Loucy (cell line): ENCODE measurements around the gene FHOD1.
A peak's percentile ranks its signal among the peaks of the same experiment; 100 is the strongest.

Source experiments
- H2AFZ ChIP-seq: fragments of 200-600 bp; sonication (generic); 2 replicates; pipeline ENCODE4 v1.6.0; 2016; ENCODE audit warnings: antibody characterized with exemption, mild to moderate bottlenecking, low read length, moderate library complexity
- H3F3A ChIP-seq: fragments of 200-600 bp; 2 replicates; pipeline ENCODE4 v1.6.0; 2016; ENCODE audit warnings: antibody characterized with exemption, low read depth, mild to moderate bottlenecking
- H3K27me3 ChIP-seq: fragments of 200-600 bp; sonication (generic); 2 replicates; pipeline ENCODE4 v1.6.1; 2014; ENCODE audit warnings: low read length, mild to moderate bottlenecking; ENCODE audit not compliant: insufficient read depth, poor library complexity, severe bottlenecking
- H3K36me3 ChIP-seq: fragments of 200-600 bp; sonication (generic); 2 replicates; pipeline ENCODE4 v1.6.1; 2016; ENCODE audit warnings: low read length; ENCODE audit not compliant: insufficient read depth
- H3K4me1 ChIP-seq: fragments of 200-600 bp; sonication (generic); 2 replicates; pipeline ENCODE4 v1.5.1; 2014; ENCODE audit warnings: low read length, mild to moderate bottlenecking; ENCODE audit not compliant: insufficient read depth, poor library complexity, severe bottlenecking
- H3K4me2 ChIP-seq: fragments of 200-600 bp; sonication (generic); 2 replicates; pipeline ENCODE4 v1.6.0; 2014; ENCODE audit warnings: antibody characterized with exemption, low read length, low read depth, mild to moderate bottlenecking; ENCODE audit not compliant: poor library complexity, severe bottlenecking
- H3K4me3 ChIP-seq: fragments of 200-600 bp; sonication (generic); 2 replicates; pipeline ENCODE4 v1.5.1; 2014; ENCODE audit warnings: low read length, mild to moderate bottlenecking, mixed read lengths; ENCODE audit not compliant: poor library complexity, severe bottlenecking
- H3K79me2 ChIP-seq: fragments of 200-600 bp; sonication (generic); 2 replicates; pipeline ENCODE4 v1.6.1; 2014; ENCODE audit warnings: low read length; ENCODE audit not compliant: insufficient read depth
- H3K9ac ChIP-seq: fragments of 200-600 bp; sonication (generic); 2 replicates; pipeline ENCODE4 v1.6.0; 2014; ENCODE audit warnings: mild to moderate bottlenecking, low read depth, low read length, moderate library complexity; ENCODE audit not compliant: poor library complexity, severe bottlenecking
- H3K9me2 ChIP-seq: fragments of 200-600 bp; sonication (generic); replicated peaks from 2 replicates; pipeline ENCODE4 v1.6.1; 2016; ENCODE audit warnings: low read depth, low read length, mixed read lengths
- H3K9me3 ChIP-seq: fragments of 200-600 bp; sonication (generic); 2 replicates; pipeline ENCODE4 v1.6.1; 2014; ENCODE audit warnings: mild to moderate bottlenecking, antibody characterized with exemption, low read length, low read depth; ENCODE audit not compliant: insufficient read depth
- H4K20me1 ChIP-seq: fragments of 200-600 bp; sonication (generic); 2 replicates; pipeline ENCODE4 v1.6.0; 2014; ENCODE audit warnings: antibody characterized with exemption, low read length, mild to moderate bottlenecking; ENCODE audit not compliant: insufficient read depth, poor library complexity, severe bottlenecking
- CTCF ChIP-seq: fragments of 200-600 bp; sonication (generic); conservative IDR thresholded peaks from 2 replicates; pipeline ENCODE4 v1.5.1; 2014; ENCODE audit warnings: mild to moderate bottlenecking, antibody characterized with exemption, low read length
- EZH2phosphoT487 ChIP-seq: fragments of 200-600 bp; IDR thresholded peaks from 2 replicates; pipeline ENCODE4 v1.6.1; 2018; ENCODE audit warnings: antibody characterized with exemption, mild to moderate bottlenecking, moderate library complexity, borderline replicate concordance

FHOD1 gene

DNA sequence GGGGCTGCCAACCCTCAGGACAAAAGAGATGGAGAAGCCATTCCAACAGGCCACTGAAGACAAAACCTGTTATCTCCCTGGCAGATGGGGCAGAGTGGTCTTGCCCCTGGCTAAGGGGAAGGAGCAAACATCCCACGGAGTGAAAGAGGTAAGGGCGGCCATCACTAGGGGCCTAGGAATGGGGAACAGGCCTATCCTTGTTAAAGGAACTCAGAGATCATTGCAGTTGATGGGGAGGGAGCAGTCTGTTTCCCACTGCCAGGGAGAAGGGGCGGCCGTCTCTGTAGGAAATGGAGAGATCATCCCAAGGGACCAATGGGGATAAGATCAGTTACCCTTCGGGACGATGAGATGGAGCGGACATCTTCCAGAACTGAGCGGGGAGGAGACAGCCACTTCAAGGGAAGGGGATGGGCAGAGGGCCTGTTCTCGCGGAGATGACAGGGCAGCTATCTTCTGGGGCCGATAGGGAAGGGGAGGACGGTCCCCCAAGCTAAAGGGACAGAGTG is 20.9 kb downstream of the FHOD1 start:
- Histone ChIP-seq H3K4me2 (peak overlapping the region; percentile 91), H4K20me1 (peaks cover 8% of the 10 kb centered on the region), H3K4me1 (peaks cover 42% of the 10 kb centered on the region), H3K9me2 (no peaks in the 10 kb centered on the region), H3K36me3 (peaks cover 28% of the 10 kb centered on the region; the same call in 1 of the 2 replicates), H2AFZ (peak overlapping the region; percentile 82), H3K9me3 (no peaks in the 10 kb centered on the region), H3K79me2 (peaks cover 21% of the 10 kb centered on the region), H3K9ac (peak overlapping the region; percentile 86), H3K4me3 (peak overlapping the region; percentile 96), H3F3A (peaks cover 8% of the 10 kb centered on the region), H3K27me3 (no peaks in the 10 kb centered on the region)
- no peak for TF ChIP-seq EZH2phosphoT487
- TF ChIP-seq CTCF, result no peak

DNA sequence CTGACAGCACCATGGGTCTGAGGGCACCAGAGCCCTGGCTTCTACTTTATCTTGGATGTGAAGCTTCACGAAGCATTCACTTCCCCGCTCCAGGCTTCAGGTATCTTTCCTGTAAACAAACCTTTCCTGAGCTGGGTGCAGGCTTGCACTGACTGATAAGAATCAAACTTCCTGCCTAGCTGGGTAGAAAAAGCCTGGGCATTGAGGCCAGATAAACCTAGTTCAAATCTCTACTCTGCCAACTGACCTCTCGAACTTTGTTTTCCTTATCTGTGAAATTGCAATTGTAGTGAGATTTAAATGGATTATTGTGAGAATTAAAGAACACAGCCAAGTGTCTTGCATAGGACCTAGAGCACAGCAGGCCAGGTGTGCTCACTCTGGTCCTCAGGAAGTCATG is 23.3 kb downstream of the FHOD1 start:
- Histone ChIP-seq H3K27me3 (no peaks in the 10 kb centered on the region), H3K9me2 (no peaks in the 10 kb centered on the region), H3K79me2 (peaks cover 21% of the 10 kb centered on the region), H3K9me3 (no peaks in the 10 kb centered on the region), H3K9ac (peak overlapping the region; percentile 36), H3F3A (peaks cover 8% of the 10 kb centered on the region), H3K36me3 (peaks cover 5% of the 10 kb centered on the region; the same call in 1 of the 2 replicates), H4K20me1 (peaks cover 8% of the 10 kb centered on the region), H2AFZ (no peak overlapping the region), H3K4me3 (peak overlapping the region; percentile 6), H3K4me1 (peaks cover 42% of the 10 kb centered on the region), H3K4me2 (peak overlapping the region; percentile 91)
- TF ChIP-seq EZH2phosphoT487, result no peak
- TF ChIP-seq CTCF, result no peak

GRCh38 chr16:67216612-67217490 is 30.4 kb downstream of the FHOD1 start:
- peak overlapping the region; percentile 44 for H3K9ac ChIP-seq
- peak overlapping the region; percentile 25 for H3K4me2 ChIP-seq
- H3K9me2 ChIP-seq, result no peaks in the 10 kb centered on the region
- peak overlapping the region; percentile 51 for H2AFZ ChIP-seq
- no peak overlapping the region for H3K4me3 ChIP-seq
- peaks cover 19% of the 10 kb centered on the region for H3K4me1 ChIP-seq
- no peaks in the 10 kb centered on the region for H3F3A ChIP-seq
- no peaks in the 10 kb centered on the region for H3K9me3 ChIP-seq
- H3K27me3 ChIP-seq, result no peaks in the 10 kb centered on the region
- H4K20me1 ChIP-seq, result no peaks in the 10 kb centered on the region
- H3K79me2 ChIP-seq, result no peaks in the 10 kb centered on the region
- no peak for TF ChIP-seq EZH2phosphoT487
- TF ChIP-seq CTCF, result no peak
- H3K36me3 ChIP-seq, result no peaks in the 10 kb centered on the region
